ENCODE data around the gene OR4K1.

OR4K1 gene

GRCh38 chr14:19906665-19907064 is 24.1 kb upstream of the OR4K1 start:
- Histone ChIP-seq H3K4me3 (IDR thresholded peaks at IDR 0.05; ENCODE audit: insufficient read depth, low read depth, low read length) (no peak overlapping the region), H4K20me1 (ENCODE audit: insufficient read depth) (no peaks in the 10 kb centered on the region), H3K79me2 (ENCODE audit: insufficient read depth, low read depth) (no peaks in the 10 kb centered on the region), H3K4me1 (ENCODE audit: low read depth, poor library complexity, severe bottlenecking) (no peaks in the 10 kb centered on the region), H3K9ac (no peak overlapping the region), H3K4me2 (no peak overlapping the region), H3K27ac (no peak overlapping the region), H3K27me3 (ENCODE audit: insufficient read depth, low read depth) (no peaks in the 10 kb centered on the region), H2AFZ (ENCODE audit: low read depth) (no peak overlapping the region), H3K36me3 (ENCODE audit: insufficient read depth) (no peaks in the 10 kb centered on the region)
- no peak for TF ChIP-seq CTCF (conservative IDR thresholded peaks at IDR 0.05; ENCODE audit: low read depth, low read length)

- H3K4me3 ChIP-seq (IDR thresholded peaks at IDR 0.05; ENCODE audit: insufficient read depth, low read depth, low read length) = no peak overlapping the region
- no peaks in the 10 kb centered on the region for H3K27me3 ChIP-seq (ENCODE audit: insufficient read depth, low read depth)
- H3K79me2 ChIP-seq (ENCODE audit: insufficient read depth, low read depth) = no peaks in the 10 kb centered on the region
- no peak overlapping the region for H3K4me2 ChIP-seq
- no peak overlapping the region for H3K9ac ChIP-seq
- H3K36me3 ChIP-seq (ENCODE audit: insufficient read depth) = no peaks in the 10 kb centered on the region
- no peak overlapping the region for H3K27ac ChIP-seq
- H4K20me1 ChIP-seq (ENCODE audit: insufficient read depth) = no peaks in the 10 kb centered on the region
- H3K4me1 ChIP-seq (ENCODE audit: low read depth, poor library complexity, severe bottlenecking) = no peaks in the 10 kb centered on the region
- H2AFZ ChIP-seq (ENCODE audit: low read depth) = no peak overlapping the region
- TF ChIP-seq CTCF (conservative IDR thresholded peaks at IDR 0.05; ENCODE audit: low read depth, low read length) = no peak
These were observed 19.6 kb upstream of the OR4K1 start for GRCh38 chr14:19911114-19911513.

GRCh38 chr14:19917243-19917642 is 13.5 kb upstream of the OR4K1 start:
- H3K9ac ChIP-seq = no peak overlapping the region
- no peak overlapping the region for H3K4me2 ChIP-seq
- no peaks in the 10 kb centered on the region for H3K27me3 ChIP-seq (ENCODE audit: insufficient read depth, low read depth)
- H3K36me3 ChIP-seq (ENCODE audit: insufficient read depth) = no peaks in the 10 kb centered on the region
- no peaks in the 10 kb centered on the region for H3K4me1 ChIP-seq (ENCODE audit: low read depth, poor library complexity, severe bottlenecking)
- no peaks in the 10 kb centered on the region for H3K79me2 ChIP-seq (ENCODE audit: insufficient read depth, low read depth)
- no peak overlapping the region for H2AFZ ChIP-seq (ENCODE audit: low read depth)
- H3K4me3 ChIP-seq (IDR thresholded peaks at IDR 0.05; ENCODE audit: insufficient read depth, low read depth, low read length) = no peak overlapping the region
- H3K27ac ChIP-seq = no peak overlapping the region
- no peak for TF ChIP-seq CTCF (conservative IDR thresholded peaks at IDR 0.05; ENCODE audit: low read depth, low read length)
- H4K20me1 ChIP-seq (ENCODE audit: insufficient read depth) = no peaks in the 10 kb centered on the region

- no peak overlapping the region for H3K27ac ChIP-seq
- H3K4me1 ChIP-seq (ENCODE audit: low read depth, poor library complexity, severe bottlenecking) = no peaks in the 10 kb centered on the region
- no peaks in the 10 kb centered on the region for H3K27me3 ChIP-seq (ENCODE audit: insufficient read depth, low read depth)
- H4K20me1 ChIP-seq (ENCODE audit: insufficient read depth) = no peaks in the 10 kb centered on the region
- H2AFZ ChIP-seq (ENCODE audit: low read depth) = no peak overlapping the region
- H3K4me2 ChIP-seq = no peak overlapping the region
- no peaks in the 10 kb centered on the region for H3K79me2 ChIP-seq (ENCODE audit: insufficient read depth, low read depth)
- no peak overlapping the region for H3K9ac ChIP-seq
- TF ChIP-seq CTCF (conservative IDR thresholded peaks at IDR 0.05; ENCODE audit: low read depth, low read length) = no peak
- H3K4me3 ChIP-seq (IDR thresholded peaks at IDR 0.05; ENCODE audit: insufficient read depth, low read depth, low read length) = no peak overlapping the region
- no peaks in the 10 kb centered on the region for H3K36me3 ChIP-seq (ENCODE audit: insufficient read depth)
These were observed 12.7 kb upstream of the OR4K1 start for GRCh38 chr14:19917955-19918518.
